Stimulated activated CD8-positive, alpha-beta memory T cell treated with anti-CD3 and anti-CD28 coated beads, Interleukin-4, amount 100 ng/mL, for 1 hour (primary cell): ENCODE results near the gene SMC3.

ENCODE experiments used
- DNase-seq, 2 donors: peaks; one replicate each; pipeline ENCODE4 v3.0.0-alpha.2; 2020; ENCODE audit warnings: low read depth in 2 of 2, low spot score in 1 of 2

The SMC3 gene

DNA sequence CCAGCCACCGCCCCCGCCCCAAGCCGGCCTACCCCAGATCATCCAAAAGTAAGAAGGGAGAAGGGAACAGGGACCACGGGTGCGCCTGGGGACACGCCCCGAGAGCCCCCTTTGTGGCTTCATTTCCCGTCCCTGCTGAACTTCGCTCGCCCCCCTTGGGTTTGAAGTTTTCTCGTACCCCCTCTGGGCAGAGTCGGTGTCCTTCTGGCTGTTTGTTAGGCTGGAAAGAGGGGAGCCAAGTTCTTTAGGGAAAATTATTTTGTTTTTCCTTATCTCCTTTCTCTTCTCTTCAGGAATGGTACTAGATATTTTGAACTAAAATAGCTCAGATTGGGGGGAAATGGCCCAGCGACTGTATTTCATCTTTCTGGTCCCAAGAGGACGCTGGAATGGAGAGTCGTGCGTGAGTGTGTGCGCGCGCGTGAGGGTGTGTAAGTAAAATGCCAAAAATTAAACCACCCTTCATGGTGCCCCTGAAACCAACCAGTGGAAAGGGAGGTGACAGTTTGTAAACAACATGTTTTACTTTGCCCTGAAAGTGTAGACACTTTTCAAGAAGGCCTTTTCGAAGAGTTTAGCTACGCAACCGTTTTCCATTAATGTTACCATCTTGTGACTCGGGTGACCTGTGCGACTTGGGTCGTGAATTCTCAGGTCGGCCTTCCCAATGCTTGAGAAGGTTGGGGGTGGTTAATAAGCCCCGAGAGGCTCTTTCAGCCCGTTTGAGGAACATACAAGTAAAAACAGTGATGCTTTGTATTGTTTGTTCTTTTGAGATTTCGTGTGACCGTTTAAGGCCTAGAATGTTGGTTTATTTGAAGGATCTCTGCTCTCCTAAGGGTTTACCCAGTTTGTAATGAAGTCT is 77.3 kb downstream of the SMC3 start:
- DNase-seq, result no peak

DNA sequence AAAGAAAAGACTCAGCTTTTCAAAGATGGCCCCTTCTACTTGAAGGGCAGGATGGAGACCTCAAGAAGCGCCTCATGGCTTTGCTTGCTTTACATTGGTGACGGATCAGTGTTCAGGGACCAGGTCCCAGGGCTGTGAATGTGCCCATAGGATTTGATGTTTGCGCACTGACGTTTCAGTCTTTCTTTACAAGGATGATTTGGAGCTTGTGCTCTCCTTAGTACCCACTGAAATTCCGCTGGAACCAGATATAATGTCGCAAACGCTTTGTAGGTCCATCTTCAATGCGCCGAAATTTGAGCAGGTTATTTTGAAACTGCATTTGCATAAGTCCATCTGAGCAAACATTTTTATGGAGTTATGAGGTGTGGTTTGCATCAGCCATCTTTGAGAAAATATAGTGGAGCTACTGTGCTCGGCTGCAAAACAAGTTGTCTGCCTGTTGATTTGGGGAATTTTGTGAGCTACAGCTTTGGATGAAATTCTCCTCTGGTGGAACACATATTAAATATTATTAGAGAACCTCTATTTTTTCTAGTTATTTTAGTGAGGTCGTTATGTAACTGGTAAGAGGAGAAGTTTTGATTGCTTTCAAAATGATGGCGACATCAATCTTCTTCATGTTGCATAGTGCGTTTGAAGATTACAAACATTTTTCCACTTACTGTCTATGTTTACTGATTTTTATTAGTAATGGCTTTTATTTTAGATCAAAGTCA is 79.1 kb downstream of the SMC3 start:
- DNase-seq, result no peak

DNA sequence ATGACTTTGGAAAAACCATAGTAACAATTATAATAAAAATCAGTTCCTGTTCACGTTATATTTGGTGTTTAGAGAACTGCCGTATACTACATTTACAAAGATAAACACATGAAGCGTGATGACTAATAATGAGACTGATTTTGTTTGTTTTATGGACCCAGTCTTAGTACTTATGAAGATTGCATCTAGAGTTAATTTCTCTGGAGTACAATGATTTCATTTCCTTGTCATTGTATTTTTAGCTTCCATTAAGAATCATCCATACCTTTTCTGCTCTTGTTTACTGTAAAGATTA is 79.6 kb downstream of the SMC3 start:
- DNase-seq, result no peak

DNA sequence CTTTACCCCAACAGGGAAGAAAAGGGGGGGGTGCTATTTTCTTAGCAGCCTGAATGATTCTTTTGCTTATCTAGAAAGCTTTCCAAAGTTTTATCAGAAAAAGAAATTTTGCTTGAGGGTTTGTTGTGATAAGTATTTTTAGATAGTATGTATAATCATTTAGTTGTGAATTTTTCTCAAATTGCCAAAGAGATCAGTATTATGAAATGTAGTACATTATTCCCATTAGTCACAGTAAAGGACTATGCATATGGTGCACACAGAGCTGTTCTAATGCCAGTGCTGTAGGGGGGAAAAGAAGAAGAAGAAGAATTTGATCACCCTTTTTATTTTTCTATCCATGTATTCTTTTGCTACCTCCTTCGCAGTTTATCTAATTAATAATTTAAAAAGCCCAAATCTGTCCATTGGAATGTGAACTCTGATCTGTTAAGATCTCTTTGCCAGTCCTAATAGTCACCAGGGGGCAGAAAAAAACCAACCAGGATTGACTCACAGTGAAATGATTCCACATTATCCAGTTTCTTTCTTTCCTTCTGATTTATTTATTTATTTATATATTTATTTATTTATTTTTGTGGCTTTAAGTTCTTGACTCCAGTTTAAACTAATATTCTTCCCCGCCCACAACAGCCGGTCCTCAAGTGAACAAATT is 81.3 kb downstream of the SMC3 start:
- no peak for DNase-seq

DNA sequence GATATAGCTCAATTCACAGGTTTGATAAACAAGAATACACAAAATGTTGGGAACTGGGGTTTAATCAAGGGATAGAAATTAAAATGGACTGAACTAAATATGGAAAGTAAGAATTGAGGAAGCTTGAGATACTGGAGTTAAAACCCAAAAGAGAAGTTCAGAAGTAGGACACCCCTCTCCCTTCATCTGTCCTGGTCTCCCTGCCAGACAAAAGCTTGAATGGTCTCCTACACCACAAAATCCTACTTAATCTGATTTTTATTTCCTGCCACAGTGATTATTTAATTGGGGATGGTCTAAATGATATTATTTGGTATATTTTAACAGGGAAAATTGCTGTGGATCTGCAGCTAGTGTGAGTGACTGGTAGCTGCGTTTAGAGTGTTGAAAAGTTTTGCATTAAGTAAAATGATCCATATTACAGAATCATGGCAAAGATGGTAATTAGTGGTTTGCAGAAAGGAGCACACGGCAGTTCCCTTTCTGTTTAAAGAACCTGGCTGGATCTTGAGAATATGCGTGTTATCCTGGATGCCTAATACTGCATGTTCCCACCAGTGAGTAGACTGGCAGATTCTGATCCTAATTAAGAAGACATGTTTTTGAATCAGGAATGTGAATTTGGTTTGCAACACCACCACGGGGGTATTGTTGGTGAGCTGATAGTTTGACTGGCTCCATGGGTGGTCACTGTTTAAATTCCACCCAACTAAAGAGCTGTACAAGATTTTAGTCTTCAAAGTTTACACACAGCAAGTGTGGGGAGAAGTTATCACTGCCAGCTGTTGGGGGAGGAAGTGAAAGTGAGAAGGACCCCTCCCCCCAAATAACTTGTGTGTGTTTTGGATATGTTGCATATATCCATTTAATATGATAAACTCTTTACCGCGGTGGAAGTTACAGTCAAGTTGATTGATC is 82.1 kb downstream of the SMC3 start:
- DNase-seq, result no peak

DNA sequence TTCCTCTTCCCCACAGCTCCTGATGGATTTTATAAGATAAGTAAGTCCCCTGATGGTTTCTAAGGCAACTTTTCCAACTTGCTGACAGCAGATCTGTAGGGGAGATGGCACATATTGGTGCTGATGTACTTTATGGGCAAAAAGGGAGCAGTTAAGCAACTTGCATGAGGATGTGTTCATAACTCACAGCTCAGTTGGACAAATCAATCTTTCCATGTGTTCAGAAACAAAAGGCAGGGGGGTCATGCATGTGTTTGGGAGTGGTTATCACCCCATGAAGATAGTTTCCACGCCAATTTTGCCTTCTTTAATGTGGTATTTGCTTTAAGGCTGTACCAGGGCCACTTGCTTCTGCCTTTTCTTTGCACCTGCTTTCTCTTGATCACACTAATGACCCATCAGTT is 82.8 kb downstream of the SMC3 start:
- DNase-seq, result no peak

DNA sequence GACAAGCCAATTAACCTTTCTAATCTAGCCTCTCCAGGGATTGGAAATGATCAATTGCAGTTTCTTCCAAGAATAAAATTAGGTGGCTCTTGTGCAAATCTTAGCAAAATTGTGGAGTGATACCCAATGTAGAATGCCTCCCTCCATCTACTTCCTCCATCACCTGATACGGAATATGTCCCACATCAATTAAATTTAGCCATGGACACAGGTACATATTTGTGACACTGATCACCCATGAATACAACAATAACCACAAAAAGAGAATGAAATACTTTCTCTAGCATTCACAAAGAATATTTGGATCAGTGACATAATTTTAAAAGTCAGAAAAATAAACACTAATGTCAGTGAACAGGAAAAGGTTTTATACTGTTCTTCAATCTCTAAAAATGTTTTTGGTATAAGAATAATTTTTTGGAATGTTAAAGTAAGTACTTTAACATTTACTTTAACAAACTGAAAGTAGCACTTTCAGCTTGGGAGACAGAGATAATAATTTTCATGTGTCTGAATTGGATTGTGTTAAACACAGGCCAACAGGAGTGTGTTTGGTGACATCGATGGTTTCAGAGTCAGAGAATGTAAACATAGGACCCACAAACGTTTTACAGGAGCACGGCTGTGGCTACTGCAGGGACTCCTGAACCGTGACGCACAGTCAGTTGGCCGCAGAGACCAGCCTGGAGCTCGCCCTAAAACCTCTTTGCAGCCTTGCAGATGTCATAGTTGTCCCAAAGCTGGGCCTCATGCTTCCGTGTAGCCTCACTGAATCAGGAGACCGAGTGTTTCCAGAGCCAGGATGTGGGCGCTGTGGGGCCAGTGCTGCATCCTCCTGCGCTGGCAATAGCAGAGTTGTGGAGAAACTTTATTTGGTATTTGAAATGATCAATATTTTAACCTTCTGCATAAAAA is 83.8 kb downstream of the SMC3 start:
- DNase-seq, result no peak

DNA sequence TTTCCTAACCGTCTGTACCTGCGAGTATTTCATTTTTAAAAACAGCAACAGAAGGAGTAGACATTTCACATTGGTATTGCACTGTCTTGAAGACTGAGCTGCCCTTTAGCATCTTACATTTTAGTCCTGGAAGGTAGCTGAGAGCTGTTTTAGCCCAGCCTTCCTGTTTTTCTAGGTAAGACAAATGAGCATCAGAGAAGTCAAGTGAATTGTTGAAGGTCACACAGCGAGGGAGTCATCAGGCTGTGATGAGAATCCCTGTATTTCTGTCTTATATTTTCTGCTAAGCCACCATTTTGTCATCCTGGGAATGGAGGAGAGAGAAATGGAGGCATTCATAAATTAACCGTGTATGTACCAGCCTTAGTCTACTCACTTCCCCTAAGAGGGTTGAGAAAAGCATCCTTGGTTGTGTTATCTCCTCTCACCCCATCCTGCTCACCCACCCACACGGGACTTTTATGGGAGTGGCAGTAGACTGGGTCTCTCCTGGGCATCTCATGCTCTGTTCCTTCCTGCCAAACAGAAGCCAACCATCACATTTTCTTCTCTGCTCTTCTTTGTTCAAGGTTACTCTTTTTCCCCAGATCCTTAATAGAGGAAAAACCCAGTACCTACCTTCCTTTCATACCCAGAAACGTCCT is 85.1 kb downstream of the SMC3 start:
- DNase-seq, result no peak
